Measurements from ENCODE around the gene SEC14L6.
A peak's percentile ranks its signal among the peaks of the same experiment; 100 is the strongest.

Gene SEC14L6

DNA sequence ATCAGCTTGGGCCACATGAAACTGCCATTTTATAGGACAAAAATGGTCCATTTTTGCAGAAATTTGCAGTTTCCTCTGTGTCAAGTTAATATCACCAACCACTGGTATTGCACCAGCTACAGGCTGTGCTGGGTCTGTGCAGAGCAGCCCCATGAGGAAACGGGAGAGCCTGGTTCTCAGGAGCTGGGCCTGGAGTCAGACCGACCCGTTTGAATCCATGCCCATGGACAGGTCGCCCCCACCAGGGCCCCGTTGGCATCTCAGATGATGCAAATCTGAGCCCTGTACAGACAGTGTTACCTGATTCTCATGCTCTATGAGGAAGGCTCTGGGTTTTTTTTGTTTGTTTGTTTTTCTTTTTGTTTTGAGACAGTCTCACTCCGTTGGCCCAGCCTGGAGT is 9.8 kb upstream of the SEC14L6 start:
- DNase-seq (no peak), ATAC-seq (ENCODE audit: insufficient read depth, low read depth) (no peak)
- no peak for TF ChIP-seq EZH2 (IDR thresholded peaks at IDR 0.05; ENCODE audit: borderline replicate concordance, low read depth, low read length, severe bottlenecking)
- TF ChIP-seq, protein P1, sequence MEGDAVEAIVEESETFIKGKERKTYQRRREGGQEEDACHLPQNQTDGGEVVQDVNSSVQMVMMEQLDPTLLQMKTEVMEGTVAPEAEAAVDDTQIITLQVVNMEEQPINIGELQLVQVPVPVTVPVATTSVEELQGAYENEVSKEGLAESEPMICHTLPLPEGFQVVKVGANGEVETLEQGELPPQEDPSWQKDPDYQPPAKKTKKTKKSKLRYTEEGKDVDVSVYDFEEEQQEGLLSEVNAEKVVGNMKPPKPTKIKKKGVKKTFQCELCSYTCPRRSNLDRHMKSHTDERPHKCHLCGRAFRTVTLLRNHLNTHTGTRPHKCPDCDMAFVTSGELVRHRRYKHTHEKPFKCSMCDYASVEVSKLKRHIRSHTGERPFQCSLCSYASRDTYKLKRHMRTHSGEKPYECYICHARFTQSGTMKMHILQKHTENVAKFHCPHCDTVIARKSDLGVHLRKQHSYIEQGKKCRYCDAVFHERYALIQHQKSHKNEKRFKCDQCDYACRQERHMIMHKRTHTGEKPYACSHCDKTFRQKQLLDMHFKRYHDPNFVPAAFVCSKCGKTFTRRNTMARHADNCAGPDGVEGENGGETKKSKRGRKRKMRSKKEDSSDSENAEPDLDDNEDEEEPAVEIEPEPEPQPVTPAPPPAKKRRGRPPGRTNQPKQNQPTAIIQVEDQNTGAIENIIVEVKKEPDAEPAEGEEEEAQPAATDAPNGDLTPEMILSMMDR (IDR thresholded peaks at IDR 0.05; ENCODE audit: borderline replicate concordance, extremely low read depth, low read length, poor library complexity, severe bottlenecking), result peak; percentile 29
- no peak overlapping the region for H2AFZ ChIP-seq (ENCODE audit: low read depth, low read length)
- H3K4me2 ChIP-seq (ENCODE audit: insufficient read depth, low read length), result no peak overlapping the region
- no peak overlapping the region for H3K27ac ChIP-seq (ENCODE audit: low read length)
- no peaks in the 10 kb centered on the region for H3K9me3 ChIP-seq (ENCODE audit: insufficient read depth, low read length, severe bottlenecking)
- no peaks in the 10 kb centered on the region for H3K36me3 ChIP-seq (ENCODE audit: insufficient read depth, low read length)
- H4K20me1 ChIP-seq (ENCODE audit: insufficient read depth, low read length), result no peaks in the 10 kb centered on the region
- H3K4me1 ChIP-seq (ENCODE audit: insufficient read depth, low read length), result no peaks in the 10 kb centered on the region
- H3K27me3 ChIP-seq (ENCODE audit: insufficient read depth, low read length, poor library complexity), result no peaks in the 10 kb centered on the region
- no peaks in the 10 kb centered on the region for H3K79me2 ChIP-seq (ENCODE audit: insufficient read depth, low read length)
- H3K9ac ChIP-seq (ENCODE audit: low read depth, low read length), result no peak overlapping the region
- no peak overlapping the region for H3K4me3 ChIP-seq (ENCODE audit: low read depth in 1 of 2, low read length in 2 of 2)

- Histone ChIP-seq H3K79me2 (ENCODE audit: insufficient read depth, low read length) (no peaks in the 10 kb centered on the region), H3K27ac (ENCODE audit: low read length) (no peak overlapping the region), H3K4me1 (ENCODE audit: insufficient read depth, low read length) (no peaks in the 10 kb centered on the region), H3K36me3 (ENCODE audit: insufficient read depth, low read length) (no peaks in the 10 kb centered on the region), H3K4me2 (ENCODE audit: insufficient read depth, low read length) (no peak overlapping the region), H3K27me3 (ENCODE audit: insufficient read depth, low read length, poor library complexity) (peaks cover 3% of the 10 kb centered on the region), H3K9ac (ENCODE audit: low read depth, low read length) (no peak overlapping the region), H3K4me3 (ENCODE audit: low read depth in 1 of 2, low read length in 2 of 2) (no peak overlapping the region), H4K20me1 (ENCODE audit: insufficient read depth, low read length) (no peaks in the 10 kb centered on the region), H3K9me3 (ENCODE audit: insufficient read depth, low read length, severe bottlenecking) (no peaks in the 10 kb centered on the region), H2AFZ (ENCODE audit: low read depth, low read length) (no peak overlapping the region)
- no peak for DNase-seq
- no peak for ATAC-seq (ENCODE audit: insufficient read depth, low read depth)
- TF ChIP-seq EZH2 (IDR thresholded peaks at IDR 0.05; ENCODE audit: borderline replicate concordance, low read depth, low read length, severe bottlenecking), result no peak
- TF ChIP-seq, protein P1 (IDR thresholded peaks at IDR 0.05; ENCODE audit: borderline replicate concordance, extremely low read depth, low read length, poor library complexity, severe bottlenecking), result no peak
Observed at GRCh38 chr22:30555282-30556210, 9.0 kb upstream of the SEC14L6 start.

GRCh38 chr22:30553971-30554370 is 7.4 kb upstream of the SEC14L6 start:
- Histone ChIP-seq H2AFZ (ENCODE audit: low read depth, low read length) (no peak overlapping the region), H4K20me1 (ENCODE audit: insufficient read depth, low read length) (no peaks in the 10 kb centered on the region), H3K4me1 (ENCODE audit: insufficient read depth, low read length) (no peaks in the 10 kb centered on the region), H3K4me2 (ENCODE audit: insufficient read depth, low read length) (no peak overlapping the region), H3K36me3 (ENCODE audit: insufficient read depth, low read length) (no peaks in the 10 kb centered on the region), H3K9me3 (ENCODE audit: insufficient read depth, low read length, severe bottlenecking) (no peaks in the 10 kb centered on the region), H3K27me3 (ENCODE audit: insufficient read depth, low read length, poor library complexity) (peaks cover 3% of the 10 kb centered on the region), H3K9ac (ENCODE audit: low read depth, low read length) (no peak overlapping the region), H3K27ac (ENCODE audit: low read length) (no peak overlapping the region), H3K79me2 (ENCODE audit: insufficient read depth, low read length) (no peaks in the 10 kb centered on the region), H3K4me3 (ENCODE audit: low read depth in 1 of 2, low read length in 2 of 2) (no peak overlapping the region)
- no peak for ATAC-seq (ENCODE audit: insufficient read depth, low read depth)
- TF ChIP-seq, protein P1 (IDR thresholded peaks at IDR 0.05; ENCODE audit: borderline replicate concordance, extremely low read depth, low read length, poor library complexity, severe bottlenecking), result no peak
- no peak for TF ChIP-seq EZH2 (IDR thresholded peaks at IDR 0.05; ENCODE audit: borderline replicate concordance, low read depth, low read length, severe bottlenecking)
- no peak for DNase-seq

Measured in DND-41 (cell line).